ENCODE results near the gene HOXD8.

DNA sequence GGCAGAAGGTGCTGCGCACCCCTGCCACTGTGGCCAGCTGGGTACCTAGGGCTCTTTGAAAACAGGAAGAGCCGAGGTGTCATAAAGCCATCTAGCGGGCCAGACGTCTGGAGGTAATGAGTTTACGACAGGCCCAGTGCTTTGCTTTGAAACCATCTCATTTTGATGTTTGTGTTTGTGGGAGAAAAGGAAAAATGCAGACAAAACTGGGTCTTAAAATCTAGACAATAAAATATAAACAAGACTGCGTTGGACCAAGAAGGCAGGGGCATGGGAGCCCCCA lies 3.8 kb upstream of the HOXD8 start:
- TF ChIP-seq CTCF (IDR thresholded peaks at IDR 0.05; ENCODE audit: insufficient read depth, low read depth, low read length) (no peak), EZH2 (IDR thresholded peaks at IDR 0.05; ENCODE audit: insufficient read depth, low read length) (no peak)
